Psoas muscle (tissue), 8 donors: ENCODE data around the gene PLA2G4B. TPM values are rescaled to one million over a fixed set of nuclear protein-coding genes. Genes with fewer than 3 reads are reported as not detected.

Experiments
- ATAC-seq, 4 donors: fragments of 200-7000 bp; cut with Tn5 transposase; one replicate each; pipeline ENCODE4 v1.9.1; 2020; ENCODE audit warnings: moderate library complexity in 3 of 4, mild to moderate bottlenecking in 2 of 4
- DNase-seq, 2 donors: peaks; one replicate each; pipeline ENCODE4 v3.0.0-alpha.2; 2020
- H3K27ac ChIP-seq: fragments of 200-600 bp; one replicate; pipeline ENCODE4 v1.8.0; 2022
- H3K27me3 ChIP-seq, 3 donors: fragments of 200-600 bp in 1 of 3; one replicate each; pipeline versions ENCODE4 v1.6.1 to v1.8.0; 2013 to 2022; ENCODE audit warnings: low read length in 2 of 3, mild to moderate bottlenecking in 2 of 3, moderate library complexity in 1 of 3; ENCODE audit not compliant: insufficient read depth in 3 of 3
- H3K36me3 ChIP-seq, 2 donors: fragments of 200-600 bp in 1 of 2; one replicate each; pipeline versions ENCODE4 v1.6.1 to v1.8.0; 2013 to 2022; ENCODE audit warnings: low read depth in 1 of 2, mild to moderate bottlenecking in 1 of 2, moderate library complexity in 1 of 2; ENCODE audit not compliant: insufficient read depth in 1 of 2
- H3K4me1 ChIP-seq: fragments of 200-600 bp; one replicate; pipeline ENCODE4 v1.8.0; 2022
- H3K4me3 ChIP-seq: fragments of 200-600 bp; one replicate; pipeline ENCODE4 v1.8.0; 2022; ENCODE audit warnings: mild to moderate bottlenecking
- H3K9me3 ChIP-seq: fragments of 200-600 bp; one replicate; pipeline ENCODE4 v1.8.0; 2022
- CTCF ChIP-seq: fragments of 200-600 bp; IDR thresholded peaks from one replicate; pipeline ENCODE4 v1.8.0; 2022; ENCODE audit warnings: antibody characterized with exemption
- WGBS, 3 donors: extraction: QIAGEN DNeasy Blood & Tissue Kit; methylation state at CpG; one replicate each; pipeline versions ENCODE4 v1.1.6 to v1.1.7; 2013; 5-methylcytosine and 5-hydroxymethylcytosine counted together
- intact Hi-C, 2 donors: fragments of 100-400 bp; cut with DNase I; formaldehyde crosslinking; loops; one replicate each; pipeline versions ENCODE4 v1.11.0 to v1.14.2; 2022
- polyA plus RNA-seq, 3 donors: library from polyadenylated mRNA; stranded (reverse); fragments of 200-250 nt; gene quantifications; one replicate each; pipeline ENCODE4 v1.2.3, GENCODE V29; 2013
- total RNA-seq, 4 donors: library from RNA; stranded (reverse); fragmentation: NEBNext Ultra II Directional in 2 of 4; extraction: Animal tissue kit (Norgen Biotek cat#: 25700) in 2 of 4; gene quantifications; one replicate each; pipeline versions ENCODE4 v1.2.1 to v1.2.4, GENCODE V29; 2021 to 2023
- donor health status: healthy with polysubstance abuse.
- donor health status: DM: no; HTN: no; CAD: no; lungs with moderate emphysema.
- donor health status: Bipolar disorder and iron deficiency.
- donor health status: healthy.
- donor health status: DM: yes; HTN: yes; CAD: no.
- donor health status: DM: no; HTN: no; CAD: no.
- donor health status: DM: no; HTN: no; CAD: no.
- donor health status: DM: yes; HTN: yes; CAD: no.

PLA2G4B gene
- total and polyA plus RNA-seq, 7 donors: 1.1 to 4.3 (median 1.4) TPM

GRCh38 chr15:41868321-41868720 lies 29.7 kb downstream of the PLA2G4B start:
- ATAC-seq (no peak), DNase-seq (no peak)
- Histone ChIP-seq H3K27me3 (no peaks in the 10 kb centered on the region), H3K9me3 (no peaks in the 10 kb centered on the region), H3K4me3 (no peak overlapping the region), H3K27ac (no peak overlapping the region), H3K4me1 (no peaks in the 10 kb centered on the region), H3K36me3 (no peaks in the 10 kb centered on the region)
- intact Hi-C loops: no loop called here
- WGBS, 3 donors: 91 to 94% (median 93%) methylated on average over 14 to 15 of the region's 15 CpGs
- TF ChIP-seq CTCF: no peak

- WGBS, 3 donors: 73 to 83% (median 76%) methylated on average over 38 to 42 of the region's 42 CpGs
- Histone ChIP-seq H3K36me3 (no peaks in the 10 kb centered on the region), H3K4me3 (no peak overlapping the region), H3K4me1 (no peaks in the 10 kb centered on the region), H3K27ac (no peak overlapping the region), H3K9me3 (no peaks in the 10 kb centered on the region), H3K27me3 (no peaks in the 10 kb centered on the region)
- ATAC-seq (no peak), DNase-seq (no peak)
- intact Hi-C loops: no loop called here
- TF ChIP-seq CTCF: no peak
Measured at GRCh38 chr15:41869770-41870688, 31.4 kb downstream of the PLA2G4B start.

- Histone ChIP-seq H3K27me3 (no peaks in the 10 kb centered on the region), H3K27ac (no peak overlapping the region), H3K9me3 (no peaks in the 10 kb centered on the region), H3K36me3 (no peaks in the 10 kb centered on the region), H3K4me1 (no peaks in the 10 kb centered on the region), H3K4me3 (no peak overlapping the region)
- DNase-seq: no peak
- WGBS, 3 donors: 68 to 73% (median 70%) methylated on average over 9 of the region's 9 CpGs
- intact Hi-C loops: no loop called here
- ATAC-seq: no peak
- no peak for TF ChIP-seq CTCF
Measured at GRCh38 chr15:41870689-41871081, 32.0 kb downstream of the PLA2G4B start.

- no peak overlapping the region for H3K4me3 ChIP-seq
- H3K36me3 ChIP-seq: no peaks in the 10 kb centered on the region
- intact Hi-C loops: no loop called here
- no peaks in the 10 kb centered on the region for H3K4me1 ChIP-seq
- no peak for TF ChIP-seq CTCF
- H3K27ac ChIP-seq: no peak overlapping the region
- no peaks in the 10 kb centered on the region for H3K9me3 ChIP-seq
- no peaks in the 10 kb centered on the region for H3K27me3 ChIP-seq
- WGBS, 3 donors: 84 to 90% (median 90%) methylated on average over 18 to 19 of the region's 19 CpGs
- ATAC-seq: no peak
- DNase-seq: no peak
Measured at GRCh38 chr15:41871175-41871905, 32.7 kb downstream of the PLA2G4B start.
